ENCODE data around the gene DOP1A.

DNA sequence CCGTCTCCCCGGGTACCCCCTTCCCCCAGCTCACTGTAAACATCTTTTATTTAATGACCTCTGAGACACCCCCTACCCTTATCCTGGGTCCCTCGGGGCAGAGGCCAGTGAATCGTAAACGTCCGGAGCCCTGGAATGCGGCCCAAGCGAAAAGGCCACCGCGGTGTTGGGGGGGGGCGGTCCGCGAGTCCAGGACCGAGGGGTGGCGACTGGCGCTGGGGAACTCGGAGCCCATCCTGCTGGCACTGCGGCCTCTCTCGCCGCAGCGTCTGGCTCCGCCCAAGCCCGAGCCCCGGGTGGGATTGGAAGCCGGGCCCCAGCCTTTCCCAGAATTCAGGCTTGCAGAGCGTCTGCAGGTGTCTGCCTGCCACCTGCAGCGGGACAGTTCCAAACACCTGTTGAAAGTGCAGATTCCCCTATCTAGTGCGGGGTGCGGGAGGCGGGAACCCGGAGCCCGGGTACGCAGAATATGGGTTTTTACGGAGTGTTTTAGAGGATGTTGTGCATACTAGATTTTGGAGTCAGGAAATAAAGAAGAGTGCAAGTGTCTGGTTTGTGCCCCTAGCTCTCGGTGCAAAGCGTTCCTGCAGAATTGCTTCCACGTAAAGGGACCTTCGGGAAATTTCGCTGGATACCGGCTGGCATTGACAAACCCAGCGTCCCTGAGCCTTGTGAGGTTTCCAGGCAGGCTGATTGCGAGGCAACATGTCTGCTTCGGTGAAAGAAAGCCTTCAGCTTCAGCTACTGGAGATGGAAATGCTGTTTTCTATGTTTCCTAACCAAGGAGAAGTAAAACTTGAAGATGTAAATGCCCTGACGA, 126.5 kb downstream of the DOP1A start:
- TF ChIP-seq, protein P1, sequence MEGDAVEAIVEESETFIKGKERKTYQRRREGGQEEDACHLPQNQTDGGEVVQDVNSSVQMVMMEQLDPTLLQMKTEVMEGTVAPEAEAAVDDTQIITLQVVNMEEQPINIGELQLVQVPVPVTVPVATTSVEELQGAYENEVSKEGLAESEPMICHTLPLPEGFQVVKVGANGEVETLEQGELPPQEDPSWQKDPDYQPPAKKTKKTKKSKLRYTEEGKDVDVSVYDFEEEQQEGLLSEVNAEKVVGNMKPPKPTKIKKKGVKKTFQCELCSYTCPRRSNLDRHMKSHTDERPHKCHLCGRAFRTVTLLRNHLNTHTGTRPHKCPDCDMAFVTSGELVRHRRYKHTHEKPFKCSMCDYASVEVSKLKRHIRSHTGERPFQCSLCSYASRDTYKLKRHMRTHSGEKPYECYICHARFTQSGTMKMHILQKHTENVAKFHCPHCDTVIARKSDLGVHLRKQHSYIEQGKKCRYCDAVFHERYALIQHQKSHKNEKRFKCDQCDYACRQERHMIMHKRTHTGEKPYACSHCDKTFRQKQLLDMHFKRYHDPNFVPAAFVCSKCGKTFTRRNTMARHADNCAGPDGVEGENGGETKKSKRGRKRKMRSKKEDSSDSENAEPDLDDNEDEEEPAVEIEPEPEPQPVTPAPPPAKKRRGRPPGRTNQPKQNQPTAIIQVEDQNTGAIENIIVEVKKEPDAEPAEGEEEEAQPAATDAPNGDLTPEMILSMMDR (IDR thresholded peaks at IDR 0.05): no peak
- TF ChIP-seq POLR2A (IDR thresholded peaks at IDR 0.05) (no peak), POLR2AphosphoS5 (IDR thresholded peaks at IDR 0.05) (no peak)

Measured in sigmoid colon (tissue), 4 donors.